NCI-H187 (cell line): ENCODE results near the gene TECPR1.
A peak's percentile ranks its signal among the peaks of the same experiment; 100 is the strongest.

Source experiments
- DNase-seq, 2 experiments: peaks; one replicate each; lab custom pipeline; 2025; lab: John Stamatoyannopoulos, UW

The TECPR1 gene

GRCh38 chr7:98251601-98252424 is at the start of gene TECPR1:
Gene TECPR1, minus strand, starts transcription at chr7:98252232. Its CDS starts 6,086 bp downstream, at chr7:98246146.
- peak; percentile 69 to 92 for DNase-seq

- DNase-seq: no peak
Measured at GRCh38 chr7:98300595-98301372, 48.8 kb upstream of the TECPR1 start.

- no peak for DNase-seq
Measured at GRCh38 chr7:98297626-98298286, 45.7 kb upstream of the TECPR1 start.

- DNase-seq: no peak
Measured at GRCh38 chr7:98296833-98297232, 44.8 kb upstream of the TECPR1 start.

GRCh38 chr7:98295467-98296192 is 43.6 kb upstream of the TECPR1 start:
- no peak for DNase-seq

GRCh38 chr7:98294798-98295382 is 42.9 kb upstream of the TECPR1 start:
- peak; percentile 38 to 53 for DNase-seq

- DNase-seq: no peak
Measured at GRCh38 chr7:98294326-98294725, 42.3 kb upstream of the TECPR1 start.

- no peak for DNase-seq
Measured at GRCh38 chr7:98293746-98294145, 41.7 kb upstream of the TECPR1 start.

GRCh38 chr7:98293265-98293664 is 41.2 kb upstream of the TECPR1 start:
- no peak for DNase-seq

GRCh38 chr7:98291717-98292116 is 39.7 kb upstream of the TECPR1 start:
- DNase-seq: no peak

GRCh38 chr7:98289333-98289875 is 37.4 kb upstream of the TECPR1 start:
- no peak for DNase-seq

GRCh38 chr7:98288064-98288823 is 36.2 kb upstream of the TECPR1 start:
- DNase-seq: no peak

- peak in 1 of 2 experiments; percentile 29 for DNase-seq
Measured at GRCh38 chr7:98287486-98287959, 35.5 kb upstream of the TECPR1 start.

GRCh38 chr7:98286701-98287485 is 34.9 kb upstream of the TECPR1 start:
- no peak for DNase-seq

GRCh38 chr7:98286093-98286539 is 34.1 kb upstream of the TECPR1 start:
- DNase-seq: no peak

GRCh38 chr7:98285157-98286092 is 33.4 kb upstream of the TECPR1 start:
- no peak for DNase-seq

GRCh38 chr7:98284335-98285036 is 32.5 kb upstream of the TECPR1 start:
- no peak for DNase-seq

GRCh38 chr7:98283887-98284222 is 31.8 kb upstream of the TECPR1 start:
- DNase-seq: no peak
